PC-3 (cell line): Measurements from ENCODE around the gene EHBP1.

Source experiments
- CTCF ChIP-seq: fragments of 300-600 bp; sonication (generic); conservative IDR thresholded peaks from 2 replicates; pipeline ENCODE4 v1.5.1; 2017; ENCODE audit warnings: antibody characterized with exemption, low read depth, mild to moderate bottlenecking, low read length
- EZH2 ChIP-seq: fragments of 300-600 bp; sonication (generic); IDR thresholded peaks from one replicate; pipeline ENCODE4 v1.6.1; 2017; ENCODE audit warnings: antibody characterized with exemption, mild to moderate bottlenecking, low read length; ENCODE audit not compliant: unreplicated experiment
- EZH2phosphoT487 ChIP-seq: fragments of 300-600 bp; sonication (generic); IDR thresholded peaks from 2 replicates; pipeline ENCODE4 v1.6.1; 2018; ENCODE audit warnings: mild to moderate bottlenecking, antibody characterized with exemption, low read length, borderline replicate concordance

- TF ChIP-seq EZH2: no peak
- TF ChIP-seq CTCF: no peak
- TF ChIP-seq EZH2phosphoT487: no peak
These were observed 17.2 kb downstream of the EHBP1 start for GRCh38 chr2:62722679-62723078.
